Osteoblast (primary cell): Measurements from ENCODE around the gene RIPOR3. TPM values are rescaled to one million over a fixed set of nuclear protein-coding genes. Genes with fewer than 3 reads are reported as not detected.
A peak's percentile ranks its signal among the peaks of the same experiment; 100 is the strongest.
"Not testable (repeated sequence)": the region's sequence is repeated elsewhere in the genome, so short reads cannot be mapped to it uniquely, and the experiment has no call there.

Experiments used
- DNase-seq: peaks from one replicate; pipeline ENCODE4 v3.0.0; 2011; ENCODE audit warnings: low spot score, mixed read lengths; ENCODE audit not compliant: insufficient read length; ENCODE audit errors: missing footprints
- H2AFZ ChIP-seq: 2 replicates; pipeline ENCODE4 v1.6.0; 2011; ENCODE audit warnings: mild to moderate bottlenecking, low read length
- H3K27ac ChIP-seq: 2 replicates; pipeline ENCODE4 v1.5.1; 2011; ENCODE audit warnings: mild to moderate bottlenecking, low read depth, low read length, moderate library complexity
- H3K27me3 ChIP-seq: 2 replicates; pipeline ENCODE4 v1.6.0; 2012; ENCODE audit warnings: mild to moderate bottlenecking, control low read depth, inconsistent platforms, low read length, moderate library complexity; ENCODE audit not compliant: insufficient read depth
- H3K36me3 ChIP-seq: 2 replicates; pipeline ENCODE4 v1.5.1; 2011; ENCODE audit warnings: mild to moderate bottlenecking, low read length, control low read depth, moderate library complexity; ENCODE audit not compliant: insufficient read depth
- H3K4me1 ChIP-seq: 2 replicates; pipeline ENCODE4 v1.5.1; 2011; ENCODE audit warnings: mild to moderate bottlenecking, low read length, control low read depth, moderate library complexity; ENCODE audit not compliant: insufficient read depth
- H3K4me2 ChIP-seq: 2 replicates; pipeline ENCODE4 v1.6.0; 2011; ENCODE audit warnings: mild to moderate bottlenecking, low read length; ENCODE audit not compliant: insufficient read depth
- H3K4me3 ChIP-seq: fragments of 200-600 bp; sonication (generic); 3 replicates; pipeline ENCODE4 v1.5.1; 2012; ENCODE audit warnings: mild to moderate bottlenecking, low read length, inconsistent platforms; ENCODE audit not compliant: insufficient read depth
- H3K79me2 ChIP-seq: 2 replicates; pipeline ENCODE4 v1.6.0; 2012; ENCODE audit warnings: mild to moderate bottlenecking, low read length, control low read depth, inconsistent platforms; ENCODE audit not compliant: insufficient read depth
- H3K9me3 ChIP-seq: 2 replicates; pipeline ENCODE4 v1.5.1; 2011; ENCODE audit warnings: low read depth, low read length, control low read depth
- H4K20me1 ChIP-seq: 2 replicates; pipeline ENCODE4 v1.6.0; 2012; ENCODE audit warnings: mild to moderate bottlenecking, low read length, control low read depth; ENCODE audit not compliant: insufficient read depth
- CTCF ChIP-seq: IDR thresholded peaks from 2 replicates; pipeline ENCODE4 v1.5.1; 2011; ENCODE audit warnings: mild to moderate bottlenecking, low read depth, low read length, moderate library complexity; ENCODE audit errors: extremely low read depth
- total RNA-seq: library from RNA; depleted of rRNA; stranded (reverse); fragments of >200 nt; gene quantifications from 2 replicates; pipeline ENCODE4 v1.2.3, GENCODE V29; 2012

RIPOR3 gene
- total RNA-seq, 1 donor = 1.1 TPM

DNA sequence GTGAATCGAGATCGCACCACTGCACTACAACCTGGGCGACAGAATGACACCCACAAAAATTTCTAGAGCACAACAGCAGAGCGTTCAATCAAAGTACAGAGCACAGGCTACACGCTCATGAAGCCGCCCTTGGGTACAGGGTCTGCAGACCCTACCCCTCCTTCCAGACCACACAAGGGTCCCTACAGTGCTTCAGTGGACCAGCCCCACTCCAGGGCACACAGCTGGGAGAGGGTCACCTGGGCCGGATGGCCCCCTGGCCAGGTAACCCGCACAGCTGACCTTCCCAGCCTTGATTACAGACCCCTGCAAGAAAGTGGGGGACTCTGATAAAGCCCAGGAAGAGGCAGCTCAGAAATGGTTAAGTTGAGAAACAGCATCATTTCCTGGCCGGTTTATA is 63.6 kb downstream of the RIPOR3 start:
- Histone ChIP-seq H3K4me1 (no peaks in the 10 kb centered on the region), H3K9me3 (no peaks in the 10 kb centered on the region), H3K4me3 (no peak overlapping the region), H3K36me3 (no peaks in the 10 kb centered on the region), H3K79me2 (no peaks in the 10 kb centered on the region), H3K4me2 (no peak overlapping the region), H3K27me3 (peaks cover 6% of the 10 kb centered on the region), H4K20me1 (no peaks in the 10 kb centered on the region), H3K27ac (no peak overlapping the region), H2AFZ (no peak overlapping the region)
- DNase-seq = peak; percentile 70
- no peak for TF ChIP-seq CTCF

GRCh38 chr20:50625986-50626677 is 65.2 kb downstream of the RIPOR3 start:
- Histone ChIP-seq H3K4me2 (no peak overlapping the region), H3K36me3 (no peaks in the 10 kb centered on the region), H3K27me3 (no peaks in the 10 kb centered on the region), H4K20me1 (no peaks in the 10 kb centered on the region), H3K4me3 (no peak overlapping the region), H3K79me2 (no peaks in the 10 kb centered on the region), H2AFZ (peak overlapping the region; percentile 81), H3K9me3 (peaks cover 4% of the 10 kb centered on the region), H3K27ac (no peak overlapping the region), H3K4me1 (no peaks in the 10 kb centered on the region)
- TF ChIP-seq CTCF = peak; percentile 73
- DNase-seq = peak; percentile 96

DNA sequence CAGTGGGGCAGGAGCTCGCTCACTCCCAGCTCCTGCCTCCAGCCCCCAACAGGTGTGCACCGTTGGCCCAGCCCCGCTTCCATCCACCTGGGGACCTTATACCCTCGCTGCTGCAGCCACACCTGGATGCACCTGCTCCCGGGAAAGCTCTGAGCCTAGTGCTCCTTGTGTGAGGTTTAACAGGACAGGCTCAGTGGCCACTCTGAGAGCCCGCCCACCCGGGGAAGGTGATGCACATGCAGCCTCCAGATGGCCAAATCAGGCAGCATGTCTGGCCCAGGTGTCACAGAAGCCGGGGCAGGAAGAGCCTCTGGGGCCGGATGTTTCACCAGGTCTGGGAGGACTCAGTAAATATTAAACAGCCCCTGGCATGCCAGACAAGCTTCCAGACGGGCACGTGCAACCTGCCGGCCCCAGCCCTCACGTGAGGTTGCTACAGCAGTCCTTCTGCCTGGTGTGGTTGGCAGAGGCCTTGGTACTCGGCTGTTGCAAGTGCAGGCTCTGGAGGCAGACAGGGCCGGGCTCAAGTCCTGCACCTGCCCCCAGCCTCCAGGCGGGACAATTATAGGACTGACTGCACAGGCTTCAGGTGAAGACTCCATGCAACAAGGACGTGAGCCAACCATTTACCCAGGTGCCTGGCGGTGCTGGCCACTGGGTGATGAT is 66.9 kb downstream of the RIPOR3 start:
- no peak overlapping the region for H3K4me3 ChIP-seq
- no peaks in the 10 kb centered on the region for H4K20me1 ChIP-seq
- no peaks in the 10 kb centered on the region for H3K79me2 ChIP-seq
- H3K4me2 ChIP-seq = no peak overlapping the region
- no peak overlapping the region for H3K27ac ChIP-seq
- H2AFZ ChIP-seq = no peak overlapping the region
- no peaks in the 10 kb centered on the region for H3K4me1 ChIP-seq
- DNase-seq = peak; percentile 63
- H3K27me3 ChIP-seq = no peaks in the 10 kb centered on the region
- H3K36me3 ChIP-seq = no peaks in the 10 kb centered on the region
- peaks cover 5% of the 10 kb centered on the region for H3K9me3 ChIP-seq
- TF ChIP-seq CTCF = no peak

GRCh38 chr20:50621068-50621665 is 70.2 kb downstream of the RIPOR3 start:
- H2AFZ ChIP-seq = no peak overlapping the region
- H3K4me2 ChIP-seq = no peak overlapping the region
- H3K27ac ChIP-seq = no peak overlapping the region
- H3K79me2 ChIP-seq = no peaks in the 10 kb centered on the region
- H4K20me1 ChIP-seq = no peaks in the 10 kb centered on the region
- peaks cover 5% of the 10 kb centered on the region for H3K9me3 ChIP-seq
- no peak overlapping the region for H3K4me3 ChIP-seq
- peak; percentile 62 for DNase-seq
- H3K4me1 ChIP-seq = no peaks in the 10 kb centered on the region
- no peaks in the 10 kb centered on the region for H3K27me3 ChIP-seq
- no peaks in the 10 kb centered on the region for H3K36me3 ChIP-seq
- TF ChIP-seq CTCF = no peak

DNA sequence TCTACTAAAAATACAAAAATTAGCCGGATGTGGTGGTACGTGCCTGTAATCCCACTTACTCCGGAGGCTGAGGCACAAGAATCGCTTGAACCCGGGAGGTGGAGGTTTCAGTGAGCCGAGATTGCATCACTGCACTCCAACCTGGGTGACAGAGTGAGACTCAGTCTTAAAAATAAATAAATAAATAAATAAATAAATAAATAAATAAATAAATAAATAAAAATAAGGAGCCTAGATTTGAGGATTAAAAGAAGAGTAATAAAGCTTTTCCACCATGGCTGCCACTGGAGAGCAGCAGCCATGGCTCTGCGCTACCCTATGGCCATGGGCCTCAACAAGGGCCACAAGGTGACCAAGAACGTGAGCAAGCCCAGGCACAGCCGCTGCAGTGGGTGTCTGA is 70.9 kb downstream of the RIPOR3 start:
- H3K36me3 ChIP-seq, H4K20me1 ChIP-seq, H3K4me2 ChIP-seq, H2AFZ ChIP-seq, H3K4me3 ChIP-seq, H3K9me3 ChIP-seq, H3K27ac ChIP-seq, H3K79me2 ChIP-seq, H3K27me3 ChIP-seq, DNase-seq, H3K4me1 ChIP-seq: not testable (repeated sequence)
